Cardiac septum (tissue), 1 donor: ENCODE data around the gene KRIT1. TPM values are rescaled to one million over a fixed set of nuclear protein-coding genes. Genes with fewer than 3 reads are reported as not detected.
A peak's percentile ranks its signal among the peaks of the same experiment; 100 is the strongest.
"Not testable (repeated sequence)": the region's sequence is repeated elsewhere in the genome, so short reads cannot be mapped to it uniquely, and the experiment has no call there.

Source experiments
- DNase-seq: peaks from one replicate; pipeline ENCODE4 v3.0.0-alpha.2; 2020; ENCODE audit warnings: low spot score
- intact Hi-C: fragments of 100-400 bp; cut with DNase I; formaldehyde crosslinking; loops from one replicate; pipeline ENCODE4 v1.14.0; 2022
- long read RNA-seq: library from polyadenylated mRNA; unstranded; transcript quantifications from one replicate; pipeline ENCODE4 v2.0.0, GENCODE V29; 2021
- total RNA-seq: library from RNA; stranded (reverse); fragmentation: NEBNext Ultra II Directional; extraction: Animal tissue kit (Norgen Biotek cat#: 25700); gene quantifications from one replicate; pipeline ENCODE4 v1.2.1, GENCODE V29; 2021
- donor health status: DM: no; HTN: no; CAD: no.

KRIT1 gene
- total RNA-seq = 29.3 TPM
- long read RNA-seq, partial matches to known transcripts = 3 of 19 reads
- long read RNA-seq, other reads (novel, unspliced or antisense) = 13 of 19 reads

DNA sequence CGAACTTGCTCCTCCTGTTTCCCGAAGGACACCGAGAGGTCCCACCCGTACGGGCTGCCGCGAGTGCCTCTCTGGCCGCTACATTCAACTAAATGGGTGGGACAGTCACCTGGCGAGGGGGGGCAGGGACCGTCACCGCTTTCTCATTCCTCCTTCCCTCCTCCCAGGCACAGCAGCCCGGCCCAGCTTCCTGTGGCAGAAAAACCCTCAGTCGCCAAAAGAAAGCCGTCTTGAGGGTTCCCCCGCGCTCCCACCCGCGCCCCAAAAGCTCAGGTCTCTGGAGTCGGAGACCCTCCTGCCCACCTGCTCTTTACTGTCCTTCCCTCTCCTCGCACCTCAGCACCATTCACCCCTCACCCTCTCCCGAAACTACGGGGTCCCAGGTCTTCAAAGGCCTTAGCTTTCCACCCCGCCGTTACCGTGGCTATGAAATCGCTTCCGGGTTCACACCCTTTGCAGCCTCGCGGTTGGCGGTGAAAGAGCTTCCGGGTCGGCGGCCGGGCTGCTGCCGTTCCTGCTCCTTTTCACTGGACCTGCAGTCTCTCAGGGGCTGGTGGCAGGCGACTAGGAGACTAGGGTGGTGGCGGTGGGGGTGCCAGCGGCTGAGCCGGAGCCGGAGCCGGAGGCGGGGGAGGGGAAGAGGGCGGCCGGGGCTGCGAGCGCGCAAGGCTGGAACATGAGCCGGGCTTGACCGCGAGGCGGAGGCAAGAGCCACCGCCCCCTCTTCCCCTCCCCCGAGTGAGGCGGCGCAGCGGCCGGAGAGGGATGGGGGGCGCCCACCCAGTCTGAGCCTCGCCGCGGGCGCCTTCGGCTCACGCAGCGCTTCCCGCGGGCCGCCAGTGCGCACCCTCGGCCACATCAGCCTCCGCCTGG lies at the start of gene KRIT1, which contains the start of gene ANKIB1:
Gene KRIT1, minus strand, starts transcription at position 428 of the 873 bp plus-strand sequence. CDS start 3,779 bp downstream, outside the sequence.
Gene ANKIB1, plus strand, starts transcription at position 488 of the 873 bp plus-strand sequence. CDS start 49,005 bp downstream, outside the sequence.
- peak; percentile 95 for DNase-seq
- intact Hi-C loops = loop anchor here (5.0 to 10.0 kb wide), 3 partner anchors 49 to 589 kb away; partner anchors contain the start of genes CDK6 and GATAD1

DNA sequence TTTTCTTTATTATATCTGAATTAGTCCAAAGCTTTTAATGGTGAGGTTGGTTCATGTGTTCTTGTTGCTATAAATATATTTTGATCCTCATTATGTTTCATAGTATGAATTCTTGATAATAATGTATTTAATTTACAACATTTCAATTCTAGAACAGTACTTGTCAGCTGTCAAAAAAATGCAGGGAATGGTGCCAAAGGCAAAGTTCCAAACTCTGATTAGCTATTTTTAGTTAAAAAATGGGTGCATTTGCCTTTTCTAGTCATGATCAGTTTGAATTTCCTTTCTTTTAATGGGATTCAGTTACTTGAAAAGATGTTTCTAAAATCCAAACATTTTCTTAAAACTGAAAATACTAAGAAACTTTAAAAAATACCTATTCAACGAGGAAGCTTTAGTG lies 49.7 kb upstream of the KRIT1 start:
- intact Hi-C loops = loop anchor here (10.0 kb wide), 1 partner anchor 51 kb away; the partner anchor contains the start of genes ANKIB1 and KRIT1
- DNase-seq = no peak

DNA sequence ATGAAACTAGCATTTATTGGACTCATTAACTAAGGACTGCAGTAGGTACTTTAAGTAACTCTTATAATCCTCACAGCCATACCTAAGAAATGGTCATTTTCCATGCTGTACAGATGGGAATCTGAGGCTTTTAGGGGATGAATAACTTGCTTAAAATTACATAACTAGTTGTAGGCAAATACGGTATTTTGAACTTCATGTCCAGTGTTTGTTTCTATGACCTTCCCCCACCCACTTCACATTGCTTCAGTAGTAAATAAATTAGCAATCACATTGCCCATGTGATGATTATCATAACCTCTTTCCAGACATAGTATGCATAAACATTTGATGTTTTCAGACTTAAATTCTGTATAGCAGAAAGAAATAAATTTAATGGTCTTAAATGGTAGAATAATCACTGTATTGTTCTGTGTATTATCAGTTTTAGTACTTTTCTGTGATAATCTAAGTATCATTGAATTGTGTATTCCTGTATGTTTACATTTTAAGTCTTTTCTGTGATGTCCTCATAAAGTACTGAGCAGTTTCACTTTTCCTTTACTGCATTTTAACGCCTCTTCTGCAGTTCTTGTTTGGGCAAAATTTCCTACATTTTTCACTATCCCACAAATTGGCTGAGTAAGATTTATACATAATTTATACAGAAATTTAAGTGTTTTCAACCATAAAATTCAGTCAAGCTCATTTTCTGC lies 48.3 kb upstream of the KRIT1 start:
- intact Hi-C loops = loop anchor here (10.0 kb wide), 1 partner anchor 49 kb away; the partner anchor contains the start of genes ANKIB1 and KRIT1
- no peak for DNase-seq

DNA sequence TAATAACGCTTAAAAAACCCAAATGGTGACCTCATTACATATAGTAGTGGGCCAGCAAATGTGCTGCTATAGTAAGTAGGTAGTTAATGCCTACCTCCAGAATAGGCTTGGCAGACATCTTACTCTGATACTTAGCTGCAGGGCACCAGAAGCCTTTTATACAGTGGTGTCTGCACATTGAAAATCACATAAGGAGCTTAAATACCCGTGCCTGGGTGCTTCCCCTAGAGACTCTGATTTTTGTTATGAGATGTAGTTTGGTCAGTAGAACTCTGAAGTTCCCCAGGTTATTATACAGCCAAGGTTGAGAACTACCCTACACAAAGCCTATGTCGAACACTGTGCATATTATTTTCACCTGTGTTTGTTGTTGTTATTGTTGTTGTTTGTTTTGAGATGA lies 47.3 kb upstream of the KRIT1 start:
- intact Hi-C loops = loop anchor here (10.0 kb wide), 1 partner anchor 48 kb away; the partner anchor contains the start of genes ANKIB1 and KRIT1
- no peak for DNase-seq

DNA sequence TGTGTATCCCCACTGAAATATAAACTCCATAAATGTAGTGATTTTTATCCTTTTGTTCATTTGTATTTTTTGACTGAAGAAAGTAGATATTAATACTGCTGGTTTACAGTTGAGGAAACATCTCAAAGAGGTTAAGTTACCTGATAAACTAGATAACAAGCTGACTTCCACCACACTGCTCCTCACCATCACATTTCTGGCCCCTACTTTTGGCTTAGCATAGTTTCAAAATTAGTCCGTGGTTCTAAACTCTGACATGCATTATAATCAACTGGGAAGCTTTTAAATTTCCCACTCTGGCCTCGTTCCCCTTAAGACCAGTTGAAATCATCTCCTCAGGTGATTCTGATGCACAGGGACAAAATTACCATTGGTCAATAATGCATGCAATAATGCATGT lies 43.6 kb upstream of the KRIT1 start:
- no peak for DNase-seq
- intact Hi-C loops = no loop called here

DNA sequence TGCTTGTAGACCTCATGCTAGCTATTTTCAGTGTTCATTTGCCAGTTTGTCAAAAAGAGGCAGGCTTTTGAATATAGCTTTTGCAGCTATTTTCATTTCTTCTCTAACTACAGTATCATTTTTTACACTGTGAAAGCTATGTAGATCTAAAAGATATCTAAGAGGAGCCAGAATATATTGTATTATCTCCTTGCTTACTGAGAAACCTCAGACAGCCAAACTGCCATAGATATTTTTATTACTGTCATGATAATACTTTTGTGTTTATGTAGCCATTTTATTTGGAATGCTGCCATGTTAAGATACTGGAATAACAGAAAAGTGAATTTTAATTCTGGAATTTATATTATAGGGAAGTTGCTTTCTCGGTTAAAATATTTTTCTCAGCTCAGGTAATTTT lies 37.2 kb upstream of the KRIT1 start:
- intact Hi-C loops = no loop called here
- DNase-seq = no peak

DNA sequence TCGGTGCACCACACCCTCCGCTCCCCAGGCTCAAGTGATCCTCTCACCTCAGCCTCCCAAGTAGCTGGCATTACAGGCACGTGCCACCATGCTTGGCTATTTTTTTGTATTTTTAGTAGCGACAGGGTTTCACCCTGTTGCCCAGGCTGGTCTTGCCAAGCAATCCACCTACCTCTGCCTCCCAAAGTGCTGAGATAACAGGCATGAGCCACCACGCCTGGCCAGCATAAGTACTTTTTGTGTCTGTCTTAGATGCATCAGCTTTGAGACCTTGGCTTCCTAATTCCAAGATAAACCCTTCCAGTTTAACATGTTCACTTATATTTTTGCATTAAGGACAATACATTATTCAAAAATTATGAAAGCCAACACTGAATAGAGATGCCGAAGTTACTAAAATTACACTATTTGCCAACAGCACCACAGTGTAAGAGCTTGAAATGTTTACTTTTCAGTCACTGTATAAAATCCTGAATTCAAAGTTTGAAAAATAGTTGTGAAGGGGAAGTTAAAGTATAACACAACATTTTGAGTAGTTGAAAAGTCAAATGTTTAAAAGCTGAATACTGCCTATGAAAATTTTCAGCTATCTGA lies 36.6 kb upstream of the KRIT1 start:
- DNase-seq = no peak
- intact Hi-C loops = no loop called here

DNA sequence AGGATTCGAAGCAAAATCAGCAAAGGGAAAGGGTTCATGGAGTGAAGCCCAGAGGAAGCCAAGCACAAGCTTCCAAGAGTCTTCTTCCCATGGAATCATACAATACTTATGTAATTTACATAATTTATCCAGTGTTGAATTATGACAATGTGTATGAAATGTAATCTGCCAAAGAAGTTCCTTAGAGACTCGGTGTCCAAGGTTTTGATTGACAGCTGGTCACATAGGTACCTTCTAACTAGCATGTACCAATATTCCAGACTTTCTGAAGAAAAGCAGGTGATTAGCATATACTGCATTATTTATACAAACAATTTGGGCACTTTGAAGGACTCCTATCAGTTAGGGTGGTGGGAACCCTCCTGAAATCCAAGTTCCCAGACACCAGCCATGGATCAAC lies 35.3 kb upstream of the KRIT1 start:
- intact Hi-C loops = no loop called here
- DNase-seq = no peak

DNA sequence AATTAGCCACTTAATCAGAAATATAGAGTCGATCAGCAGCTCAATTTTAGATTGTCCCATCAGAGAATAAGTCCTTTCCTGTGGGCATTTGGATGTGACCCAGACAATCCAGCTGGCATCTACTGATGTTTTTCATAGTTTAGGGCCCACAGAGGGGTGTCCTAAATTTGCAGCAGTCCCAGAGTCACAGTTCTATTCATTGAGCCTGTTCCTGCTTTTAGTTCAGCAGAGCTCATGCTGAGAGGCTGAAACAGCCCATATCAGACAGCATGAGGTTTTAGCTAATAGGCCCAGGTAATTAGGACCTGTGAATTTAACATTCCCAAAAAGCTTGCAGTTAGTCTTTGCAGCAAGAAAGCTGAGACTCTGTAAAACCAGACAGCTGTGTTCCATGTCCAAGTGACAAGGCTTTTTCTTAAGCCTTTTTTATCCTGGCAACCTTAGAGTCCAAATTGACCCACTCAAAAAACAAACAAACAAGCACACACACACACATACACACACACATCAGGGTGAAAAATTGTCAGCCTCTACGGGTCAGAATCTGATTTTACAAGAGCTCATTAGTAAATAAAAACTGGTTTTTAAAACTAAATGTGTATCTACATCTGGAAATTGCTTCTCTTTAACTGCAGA lies 33.8 kb upstream of the KRIT1 start:
- no peak for DNase-seq
- intact Hi-C loops = no loop called here

DNA sequence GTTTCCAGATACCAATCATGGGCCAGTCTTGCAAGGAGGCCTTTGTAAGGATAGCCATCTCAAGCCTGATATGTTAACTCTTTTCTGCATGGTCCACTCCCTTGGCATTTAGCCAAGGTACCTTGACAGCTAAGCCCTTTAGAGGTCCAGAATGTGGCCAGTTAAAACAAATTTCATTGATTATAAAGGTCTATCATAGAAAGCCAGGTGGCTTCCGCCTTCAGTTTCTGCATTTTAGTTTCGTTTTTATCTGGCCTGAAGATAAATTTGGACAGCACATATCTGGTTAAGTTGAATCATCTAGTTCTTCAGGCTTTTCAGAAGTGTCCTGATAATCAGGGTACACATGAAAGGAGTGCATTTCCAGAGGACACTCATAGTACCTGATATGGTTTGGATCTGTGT lies 30.7 kb upstream of the KRIT1 start:
- DNase-seq = no peak
- intact Hi-C loops = no loop called here

DNA sequence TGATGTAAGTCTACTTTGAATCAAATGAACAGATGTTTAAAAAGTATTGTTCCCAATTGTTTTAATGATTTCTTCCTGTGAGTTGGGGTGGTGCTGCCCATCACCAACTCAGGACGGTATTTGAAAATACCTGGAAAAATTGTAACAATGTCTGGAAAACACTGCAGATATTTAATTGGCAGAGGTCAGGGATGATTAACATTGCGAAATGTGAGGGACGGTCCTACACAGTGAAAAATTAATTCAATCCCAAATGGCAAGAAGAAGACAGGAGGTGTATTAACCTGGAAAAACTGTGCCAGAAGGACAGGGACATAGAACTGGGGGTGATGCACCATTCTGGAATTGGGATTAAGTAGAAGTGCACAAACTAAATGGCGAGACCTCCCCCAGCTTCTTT lies 29.6 kb upstream of the KRIT1 start:
- intact Hi-C loops = no loop called here
- DNase-seq = no peak

DNA sequence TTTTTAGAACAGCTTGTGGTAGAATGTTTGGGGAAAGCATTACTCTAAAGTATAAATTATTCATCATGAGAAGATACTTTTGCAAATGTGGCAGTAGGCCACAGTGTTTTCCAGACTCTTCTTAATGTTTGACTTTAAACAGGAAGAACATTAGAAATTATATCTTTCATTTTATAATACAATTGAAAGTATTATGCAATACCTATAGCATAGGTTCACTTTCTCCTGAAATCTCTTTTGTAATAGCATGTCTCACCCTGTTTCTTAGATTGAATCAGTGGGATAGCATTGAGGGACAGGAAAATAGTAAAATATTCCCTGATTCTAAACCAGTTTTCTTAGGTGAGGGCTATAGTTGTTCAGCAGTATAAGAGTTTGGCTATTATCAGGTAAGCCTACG lies 23.2 kb upstream of the KRIT1 start:
- DNase-seq = no peak
- intact Hi-C loops = no loop called here

DNA sequence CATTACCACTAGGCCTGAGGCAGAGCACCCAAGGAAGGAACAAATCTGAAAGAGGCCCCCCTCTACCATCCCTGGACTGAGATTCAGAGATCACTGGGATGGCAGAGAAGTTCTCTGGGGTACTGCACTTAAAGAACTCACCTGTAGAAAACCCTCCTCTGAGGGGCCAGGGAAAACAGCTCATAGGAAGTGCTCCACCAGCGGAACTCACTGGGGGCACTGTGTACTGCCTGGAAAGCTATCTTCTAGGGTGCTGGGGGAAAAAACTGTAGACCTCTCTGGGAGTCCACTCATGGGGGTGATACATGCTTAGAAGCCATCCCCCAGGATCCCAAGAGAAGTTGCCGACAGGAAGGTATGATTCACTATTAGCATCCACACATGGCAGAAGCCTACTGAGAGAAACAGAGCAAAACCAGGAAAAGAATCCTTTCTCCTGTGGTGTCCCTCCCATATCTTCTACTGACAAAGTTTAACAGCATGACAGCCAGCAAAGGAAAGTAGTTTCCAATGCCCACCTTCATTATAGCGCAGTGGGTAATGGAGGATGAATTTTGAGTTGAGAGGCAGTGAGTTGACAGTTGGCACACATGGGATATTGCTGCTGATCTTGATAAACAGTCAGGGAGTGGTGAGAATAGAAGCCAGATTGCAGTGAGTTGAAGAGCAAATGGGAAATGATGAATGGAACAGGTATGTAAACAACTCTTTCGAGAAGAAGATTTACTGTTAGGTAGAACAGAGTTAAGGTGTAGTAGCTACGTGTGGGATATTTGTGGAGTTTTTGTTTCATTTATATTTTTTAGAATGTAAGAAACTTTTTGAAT lies 20.9 kb upstream of the KRIT1 start:
- no peak for DNase-seq
- intact Hi-C loops = no loop called here

DNA sequence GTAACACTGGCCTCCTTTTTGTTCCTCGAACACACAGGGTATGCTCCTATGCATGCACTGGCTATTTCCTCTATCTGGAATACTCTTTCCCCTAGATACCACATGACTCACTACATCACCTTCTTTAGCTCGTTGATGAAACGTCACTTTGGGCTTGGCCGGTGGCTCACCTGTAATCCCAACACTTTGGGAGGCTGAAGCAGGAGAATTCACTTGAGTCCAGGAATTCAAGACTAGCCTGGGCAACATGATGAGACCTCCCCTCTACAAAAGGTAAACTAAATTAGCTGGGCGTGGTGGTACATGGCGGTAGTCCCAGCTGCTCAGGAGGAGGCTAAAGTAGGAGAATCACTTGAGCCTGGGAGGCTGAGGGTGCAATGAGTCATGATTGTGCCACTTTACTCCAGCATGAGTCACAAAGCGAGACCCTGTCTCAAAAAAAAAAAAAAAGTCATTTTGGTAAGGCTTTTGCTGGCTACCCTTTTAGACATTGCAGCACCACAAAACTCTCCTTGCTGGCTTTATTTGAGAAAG lies 14.6 kb upstream of the KRIT1 start:
- no peak for DNase-seq
- intact Hi-C loops = no loop called here

DNA sequence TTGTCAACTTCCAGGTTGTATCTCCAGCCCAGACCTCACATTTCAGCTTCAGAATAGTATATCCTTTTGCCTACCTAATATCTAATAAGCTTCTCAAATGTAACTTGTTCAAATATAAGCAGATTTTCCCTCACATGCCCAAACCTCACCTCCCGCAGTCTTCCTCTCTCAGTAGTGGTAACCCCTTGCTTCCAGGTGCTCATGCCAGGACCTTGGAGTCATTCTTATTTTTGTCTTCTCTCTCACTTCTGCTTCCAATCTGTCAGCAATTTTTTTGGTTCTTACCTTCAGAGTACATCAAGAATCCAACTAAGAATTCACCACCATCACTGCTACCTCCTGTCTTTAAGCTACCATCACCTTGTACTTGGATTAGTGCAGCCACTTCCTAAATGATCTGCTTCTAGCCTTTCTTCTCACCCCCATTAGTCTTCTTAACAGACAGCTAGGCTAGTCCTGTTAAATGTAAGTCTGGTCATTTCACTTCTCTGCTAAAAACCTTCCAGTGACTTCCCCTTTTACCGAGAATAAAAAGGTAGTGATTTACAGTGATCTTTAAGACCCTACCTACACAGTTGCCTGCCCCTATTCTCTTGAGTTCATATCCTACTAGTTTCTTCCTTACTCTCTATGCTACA lies 14.0 kb upstream of the KRIT1 start:
- intact Hi-C loops = no loop called here

DNA sequence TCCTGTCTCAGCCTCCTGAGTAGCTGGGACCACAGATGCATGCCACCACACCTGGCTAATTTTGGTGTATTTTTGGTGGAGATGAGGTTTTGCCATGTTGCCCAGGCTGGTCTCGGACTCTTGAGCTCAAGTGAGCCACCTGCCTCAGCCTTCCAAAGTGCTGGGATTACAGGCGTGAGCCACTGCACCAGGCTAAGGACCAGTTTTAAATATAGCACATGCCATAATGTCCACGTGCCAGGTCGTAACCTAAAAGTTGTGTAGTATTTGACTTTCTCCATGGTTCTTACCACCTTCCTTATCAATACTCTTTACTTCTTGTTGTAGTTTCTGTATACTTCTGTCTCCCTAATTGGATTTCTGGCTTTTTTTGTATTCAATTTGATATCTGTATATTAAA lies 13.3 kb upstream of the KRIT1 start:
- DNase-seq = no peak
- intact Hi-C loops = no loop called here

More for the DNA sequence above, 14.0 kb upstream of the KRIT1 start:
- no peak for DNase-seq

DNA sequence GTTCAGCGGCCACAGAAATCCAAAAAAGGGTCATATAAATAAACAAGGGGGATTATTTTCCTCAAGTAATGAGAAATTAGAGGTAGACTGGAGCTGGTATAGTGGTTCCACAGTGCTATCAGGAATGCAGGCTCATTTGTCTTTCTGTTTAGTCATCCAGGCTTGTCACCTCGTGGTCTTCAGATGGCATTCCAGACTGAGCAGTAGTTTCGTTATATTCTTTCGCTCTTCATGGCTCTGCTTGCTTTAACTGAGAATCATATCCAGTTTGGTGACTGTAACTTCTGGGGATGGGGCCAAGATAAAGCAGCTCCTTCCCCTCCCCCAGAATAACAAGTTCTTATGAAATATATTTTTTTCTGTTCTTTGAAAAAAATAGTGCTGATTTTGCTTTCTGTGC lies 9.6 kb upstream of the KRIT1 start:
- intact Hi-C loops = no loop called here
- no peak for DNase-seq

DNA sequence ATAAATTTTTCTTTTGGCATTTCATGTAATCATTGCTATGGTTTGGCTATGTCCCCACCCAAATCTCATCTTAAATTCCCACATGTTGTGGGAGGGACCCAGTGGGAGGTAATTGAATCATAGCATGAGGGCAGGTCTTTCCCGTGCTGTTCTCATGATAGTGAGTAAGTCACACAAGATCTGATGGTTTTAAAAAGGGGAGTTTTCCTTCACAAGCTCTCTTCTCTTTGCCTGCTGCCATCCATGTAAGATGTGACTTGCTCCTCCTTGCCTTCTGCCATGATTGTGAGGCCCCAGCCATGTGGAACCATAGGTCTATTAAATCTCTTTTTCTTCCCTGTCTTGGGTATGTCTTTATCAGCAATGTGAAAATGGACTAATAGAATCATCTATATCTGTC lies 9.1 kb upstream of the KRIT1 start:
- intact Hi-C loops, DNase-seq: not testable (repeated sequence)
